DMS114 treated with DMSO at 0.1 percent for 48 hours (cell line): ENCODE results near the gene AHI1.
"Not testable (repeated sequence)": the region's sequence is repeated elsewhere in the genome, so short reads cannot be mapped to it uniquely, and the experiment has no call there.

ENCODE experiments used
- DNase-seq: peaks from one replicate; lab custom pipeline; 2025; ENCODE audit not compliant: unreplicated experiment; lab: John Stamatoyannopoulos, UW

Gene AHI1

GRCh38 chr6:135397172-135397952, 100.2 kb downstream of the AHI1 start:
- DNase-seq, result no peak

DNA sequence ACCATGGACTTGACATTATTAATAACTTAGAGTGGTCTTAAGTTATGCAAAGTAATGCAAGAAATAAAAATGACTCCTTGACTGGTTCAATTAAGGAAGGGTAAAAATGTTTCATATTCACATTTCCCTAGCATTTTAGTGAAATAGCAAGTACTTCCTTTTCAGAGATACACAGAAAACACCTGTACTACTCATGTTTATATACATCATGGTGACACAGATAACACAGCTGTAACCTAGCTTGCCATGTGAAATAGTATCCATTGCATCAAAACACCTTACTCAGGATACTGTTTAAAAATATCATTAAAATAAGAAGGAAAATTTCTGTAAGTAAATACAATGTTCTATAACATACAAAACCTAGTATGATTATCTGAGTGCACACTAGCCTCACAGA, 102.4 kb downstream of the AHI1 start:
- DNase-seq, result no peak

DNA sequence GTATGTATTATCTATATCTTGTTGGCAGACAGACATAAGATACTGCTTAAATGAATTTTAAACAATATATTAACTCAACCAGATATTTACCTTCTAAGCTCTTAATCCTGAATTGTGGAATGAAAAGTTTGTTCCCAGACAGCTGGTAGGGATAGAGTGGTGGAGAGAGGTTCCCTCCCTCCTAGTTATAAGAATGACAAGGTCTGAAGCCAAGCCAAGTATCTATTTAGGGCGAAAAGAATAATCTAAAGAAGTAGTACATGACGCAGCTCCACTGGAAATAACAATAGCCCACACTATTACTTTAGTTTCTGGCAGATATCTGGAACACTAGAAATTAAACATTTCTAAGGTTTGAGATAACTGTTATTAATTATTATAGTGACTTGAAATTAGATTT, 104.3 kb downstream of the AHI1 start:
- DNase-seq, result no peak

DNA sequence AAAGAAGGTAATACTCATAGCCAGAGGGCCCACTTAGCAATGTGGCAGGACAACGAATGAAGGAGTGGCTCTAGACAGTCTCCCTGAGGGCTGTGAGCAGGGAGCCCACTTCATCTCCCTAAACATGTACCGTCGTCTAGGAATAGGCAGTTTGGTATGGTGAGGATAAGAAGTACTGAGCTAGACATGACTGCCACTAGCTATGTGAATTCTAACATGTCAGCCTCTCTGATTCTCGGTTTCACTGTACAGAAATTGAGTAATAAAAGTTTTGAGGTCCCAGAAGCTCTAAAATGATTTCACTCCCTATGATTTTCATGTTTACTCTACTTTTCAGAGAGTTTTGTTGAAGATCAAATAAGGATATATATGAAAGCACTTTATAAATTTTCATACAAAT, 107.1 kb downstream of the AHI1 start:
- DNase-seq, result no peak

DNA sequence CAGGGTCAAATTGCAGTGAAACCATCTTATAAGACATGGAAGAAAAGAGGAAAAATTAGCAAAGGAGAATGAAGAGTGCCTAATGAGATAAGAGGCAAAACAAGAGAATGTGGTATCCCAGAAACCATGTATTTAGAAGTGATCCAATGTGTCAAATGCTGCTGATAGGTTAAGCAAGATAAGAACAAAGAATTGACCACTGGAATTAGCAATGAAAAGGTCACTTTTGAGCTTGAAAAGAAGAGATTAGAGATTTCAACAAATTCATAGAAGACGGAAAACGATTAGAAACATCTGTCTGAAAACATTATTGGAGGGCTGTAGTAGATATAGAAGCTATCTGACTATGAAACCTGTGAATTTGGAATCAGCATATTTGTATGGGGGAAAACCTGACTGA, 112.2 kb downstream of the AHI1 start:
- DNase-seq, result no peak

- DNase-seq, result no peak
These were observed 113.8 kb downstream of the AHI1 start for GRCh38 chr6:135383766-135384165.

- no peak for DNase-seq
These were observed 114.2 kb downstream of the AHI1 start for GRCh38 chr6:135383301-135383700.

- no peak for DNase-seq
These were observed 115.3 kb downstream of the AHI1 start for GRCh38 chr6:135382182-135382628.

DNA sequence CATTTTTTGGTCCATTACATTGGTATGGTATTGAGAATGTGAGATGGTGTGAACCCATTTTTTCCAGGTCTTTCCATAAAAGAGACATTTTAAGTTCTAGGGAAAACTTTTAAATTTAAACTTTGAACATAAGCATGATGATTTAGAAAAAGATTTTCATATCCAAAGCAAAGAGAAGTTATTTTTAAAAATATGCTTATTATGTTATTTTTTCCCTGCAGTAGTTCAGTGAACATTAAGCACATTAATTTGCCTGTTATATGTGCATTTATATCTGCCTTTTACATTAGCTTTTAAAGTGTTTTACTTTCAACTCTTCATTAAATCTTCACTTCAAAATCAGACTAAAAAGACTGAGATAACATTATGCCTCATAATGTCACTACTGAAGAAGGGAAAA, 116.7 kb downstream of the AHI1 start:
- no peak for DNase-seq

DNA sequence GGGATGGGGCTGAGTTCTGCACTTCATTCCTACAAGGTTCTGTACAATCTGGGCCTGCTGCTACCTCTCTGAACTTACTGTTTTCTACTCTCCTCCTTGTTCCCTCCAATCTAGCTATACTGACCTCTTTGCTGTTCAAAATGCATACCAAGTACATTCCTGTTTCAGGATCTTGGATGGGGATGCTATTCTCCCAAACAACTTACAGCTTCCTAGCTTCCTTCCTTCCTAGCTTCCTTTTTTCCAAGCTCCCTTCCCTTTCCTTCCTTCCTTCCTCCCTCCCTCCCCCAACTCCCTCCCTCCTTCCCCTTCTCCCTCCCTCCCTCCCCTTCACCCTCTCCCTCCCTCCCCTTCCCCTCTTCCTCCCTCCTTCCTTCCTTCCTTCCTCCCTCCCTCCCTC, 117.9 kb downstream of the AHI1 start:
- DNase-seq, result no peak

DNA sequence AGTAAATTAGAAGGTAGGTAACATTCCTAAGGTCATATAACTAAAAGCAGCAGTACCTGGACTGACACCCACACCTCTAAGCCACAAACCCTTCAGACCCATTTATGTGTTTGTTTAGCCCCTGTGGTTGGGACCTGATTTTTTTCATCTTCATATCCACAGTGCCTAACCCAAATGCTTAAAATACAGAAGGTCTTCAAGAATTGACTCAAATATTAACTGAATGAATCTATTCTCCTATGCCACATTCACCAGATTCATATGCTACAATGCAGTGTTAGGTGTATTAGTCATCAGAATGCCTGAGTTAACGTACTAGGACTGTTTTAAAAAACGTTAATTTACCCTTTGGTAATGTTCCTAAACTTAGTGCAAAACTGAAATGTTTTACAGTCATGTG, 124.8 kb downstream of the AHI1 start:
- no peak for DNase-seq

DNA sequence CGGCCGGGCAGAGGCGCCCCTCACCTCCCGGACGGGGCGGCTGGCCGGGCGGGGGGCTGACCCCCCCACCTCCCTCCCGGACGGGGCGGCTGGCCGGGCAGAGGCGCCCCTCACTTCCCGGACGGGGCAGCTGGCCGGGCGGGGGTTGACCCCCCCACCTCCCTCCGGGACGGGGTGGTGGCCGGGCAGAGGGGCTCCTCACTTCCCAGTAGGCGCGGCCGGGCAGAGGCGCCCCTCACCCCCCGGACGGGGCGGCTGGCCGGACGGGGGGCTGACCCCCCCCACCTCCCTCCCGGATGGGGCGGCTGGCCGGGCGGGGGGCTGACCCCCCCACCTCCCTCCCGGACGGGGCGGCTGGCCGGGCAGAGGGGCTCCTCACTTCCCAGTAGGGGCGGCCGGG, 133.9 kb downstream of the AHI1 start:
- not testable (repeated sequence) for DNase-seq

GRCh38 chr6:135362124-135362523, 135.4 kb downstream of the AHI1 start:
- no peak for DNase-seq

GRCh38 chr6:135360222-135360621, 137.3 kb downstream of the AHI1 start:
- no peak for DNase-seq

GRCh38 chr6:135358985-135359384, 138.6 kb downstream of the AHI1 start:
- no peak for DNase-seq

DNA sequence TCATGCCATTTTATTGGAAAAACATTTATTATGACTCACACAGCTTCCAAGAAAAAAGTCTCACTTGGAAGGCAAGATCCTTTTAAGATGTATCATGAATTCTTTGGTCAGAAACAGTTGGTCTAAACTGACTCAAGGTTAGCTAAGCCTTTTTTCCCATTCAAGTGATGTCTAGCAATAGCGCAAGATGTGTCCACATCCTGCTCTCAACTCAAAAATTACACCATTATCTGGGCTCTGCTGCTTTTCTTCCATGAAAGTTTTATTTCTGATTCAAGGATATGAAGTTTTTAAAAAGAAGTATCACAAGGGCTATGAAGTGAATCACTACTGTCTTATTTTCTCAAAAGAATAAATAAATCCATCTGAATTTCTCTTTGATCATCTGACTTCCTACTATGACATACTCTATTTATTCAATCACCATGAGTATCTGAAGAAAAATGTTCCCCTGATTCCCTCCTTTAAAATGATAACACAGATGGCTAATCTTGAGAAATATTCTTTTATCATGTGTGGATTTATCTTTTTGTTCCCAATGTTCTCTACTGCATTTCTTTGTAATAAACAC, 139.2 kb downstream of the AHI1 start:
- DNase-seq, result no peak

DNA sequence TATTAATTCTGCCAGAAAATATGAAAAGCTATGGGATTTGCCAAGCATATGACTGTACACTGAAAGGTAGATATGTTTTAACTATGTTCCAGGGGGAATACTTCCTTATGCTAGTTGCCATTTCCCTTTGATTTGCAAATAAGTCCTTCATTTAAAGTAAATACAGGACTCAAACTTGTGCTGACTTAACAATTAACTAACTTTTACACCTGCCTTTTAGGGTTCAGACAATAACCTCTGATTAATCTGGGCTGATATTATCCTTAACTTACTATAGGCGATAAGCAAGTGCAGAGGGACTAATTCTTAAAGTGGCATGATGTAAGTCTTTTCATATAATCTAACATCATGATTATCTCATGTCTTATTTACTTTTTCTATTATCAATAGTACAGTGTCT, 143.1 kb downstream of the AHI1 start:
- no peak for DNase-seq

- no peak for DNase-seq
These were observed 144.4 kb downstream of the AHI1 start for GRCh38 chr6:135353113-135353512.

GRCh38 chr6:135351635-135352034, 145.9 kb downstream of the AHI1 start:
- no peak for DNase-seq

DNA sequence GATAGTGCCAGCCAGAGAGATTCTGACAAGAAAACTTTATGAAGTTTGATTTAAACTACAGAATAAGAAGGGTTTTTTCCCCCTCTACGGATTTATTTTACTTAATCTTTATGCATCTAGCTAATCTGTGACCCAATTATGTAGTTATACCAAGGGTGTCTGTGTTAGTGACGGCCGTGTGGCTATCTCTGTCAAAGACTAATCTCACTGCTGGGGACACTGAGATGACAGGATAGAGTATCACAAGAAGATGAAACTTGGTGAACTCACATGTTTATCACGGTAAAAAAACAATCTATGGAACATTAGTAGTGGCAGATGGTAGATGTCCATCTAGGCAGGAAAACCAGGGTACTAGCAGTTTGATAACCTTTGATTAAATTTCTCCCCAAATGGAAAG, 149.7 kb downstream of the AHI1 start:
- DNase-seq, result no peak

GRCh38 chr6:135346747-135347146, 150.8 kb downstream of the AHI1 start:
- no peak for DNase-seq

- no peak for DNase-seq
These were observed 153.0 kb downstream of the AHI1 start for GRCh38 chr6:135344526-135344925.

DNA sequence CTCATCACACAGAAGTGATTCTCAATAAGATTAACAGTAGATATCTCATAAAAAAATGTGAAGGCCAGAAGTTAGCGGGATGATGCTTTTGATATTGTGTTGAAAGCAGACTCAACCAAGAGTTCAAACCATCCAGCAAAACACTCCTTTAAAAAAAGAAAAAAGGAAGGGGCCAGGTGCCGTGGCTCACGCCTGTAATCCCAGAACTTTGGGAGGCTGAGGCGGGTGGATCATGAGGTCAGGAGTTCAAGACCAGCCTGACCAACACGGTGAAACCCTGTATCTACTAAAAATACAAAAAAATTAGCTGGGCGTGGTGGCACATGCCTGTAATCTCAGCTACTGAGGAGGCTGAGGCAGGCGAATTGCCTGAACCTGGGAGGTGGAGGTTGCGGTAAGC, 157.6 kb downstream of the AHI1 start:
- DNase-seq, result not testable (repeated sequence)
